Mesodermal cell (in vitro differentiated cells): ENCODE measurements around the gene EIF1AD.
"Not testable (repeated sequence)": the region's sequence is repeated elsewhere in the genome, so short reads cannot be mapped to it uniquely, and the experiment has no call there.

Source experiments
- H3K27ac ChIP-seq: 2 replicates; pipeline ENCODE4 v1.7.0; 2013; ENCODE audit warnings: mild to moderate bottlenecking, low read depth, low read length, moderate library complexity; ENCODE audit not compliant: severe bottlenecking
- H3K36me3 ChIP-seq: 2 replicates; pipeline ENCODE4 v1.7.1; 2013; ENCODE audit warnings: mild to moderate bottlenecking, low read length, moderate library complexity; ENCODE audit not compliant: control insufficient read depth, insufficient read depth
- H3K4me1 ChIP-seq: one replicate; pipeline ENCODE4 v1.7.1; 2013; ENCODE audit warnings: mild to moderate bottlenecking, low read length; ENCODE audit not compliant: insufficient read depth, control insufficient read depth, poor library complexity, severe bottlenecking
- H3K4me3 ChIP-seq: 2 replicates; pipeline ENCODE4 v1.7.0; 2013; ENCODE audit warnings: low read length, control low read depth, mild to moderate bottlenecking; ENCODE audit not compliant: insufficient read depth, poor library complexity, severe bottlenecking; ENCODE audit errors: extremely low read depth
- H3K9me3 ChIP-seq: 2 replicates; pipeline ENCODE4 v1.7.1; 2013; ENCODE audit warnings: mild to moderate bottlenecking, low read length, moderate library complexity; ENCODE audit not compliant: control insufficient read depth
- WGBS, 2 experiments: methylation state at CpG; one replicate each; pipeline ENCODE4 v1.1.5; 2013; ENCODE audit warnings: missing lambda C conversion rate in 2 of 2; ENCODE audit not compliant: insufficient coverage in 2 of 2; 5-methylcytosine and 5-hydroxymethylcytosine counted together

The EIF1AD gene

DNA sequence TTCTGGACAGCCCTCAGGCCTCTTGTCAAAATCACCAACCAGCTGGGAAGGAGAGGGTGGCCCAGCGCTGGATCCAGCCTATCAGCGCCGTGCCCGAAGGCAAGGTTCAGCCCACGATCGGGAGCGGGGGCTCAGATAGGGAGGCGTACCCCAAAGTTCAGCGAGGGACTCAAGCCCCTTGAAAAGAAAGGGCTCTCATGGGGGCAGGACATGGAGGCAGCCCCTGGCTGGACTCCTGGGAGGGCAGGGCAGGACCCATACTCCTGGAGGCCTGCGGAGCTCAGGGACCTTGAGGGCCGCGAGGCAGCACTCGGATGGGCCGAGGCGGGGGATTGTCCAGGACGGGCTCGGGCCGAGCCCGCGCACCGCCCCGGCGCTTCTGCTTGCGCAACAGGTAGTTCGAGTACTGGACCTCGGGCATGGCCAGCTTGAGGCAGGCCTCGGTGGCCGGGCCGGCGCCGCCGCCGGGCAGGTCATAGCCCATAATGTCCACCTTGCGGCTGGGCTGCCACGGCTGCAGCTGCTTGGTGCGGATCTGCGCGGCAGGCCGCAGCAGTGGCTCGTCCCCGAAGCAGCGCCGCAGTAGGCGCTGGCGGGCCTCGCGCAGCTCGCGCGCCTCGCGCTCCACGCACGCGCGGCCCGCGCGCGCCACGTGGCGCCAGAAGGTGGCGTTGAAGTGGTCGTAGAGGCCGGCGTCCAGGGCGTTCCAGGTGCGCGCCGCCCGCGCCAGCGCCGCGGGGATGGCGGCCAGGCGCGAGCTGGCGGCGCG, 40.5 kb upstream of the EIF1AD start:
- 96% methylated on average over 78 to 79 of the region's 81 CpGs for WGBS, 2 experiments
- no peak overlapping the region for H3K4me3 ChIP-seq
- H3K4me1 ChIP-seq, result no peaks in the 10 kb centered on the region
- no peaks in the 10 kb centered on the region for H3K36me3 ChIP-seq
- H3K27ac ChIP-seq, result no peak overlapping the region
- no peaks in the 10 kb centered on the region for H3K9me3 ChIP-seq

DNA sequence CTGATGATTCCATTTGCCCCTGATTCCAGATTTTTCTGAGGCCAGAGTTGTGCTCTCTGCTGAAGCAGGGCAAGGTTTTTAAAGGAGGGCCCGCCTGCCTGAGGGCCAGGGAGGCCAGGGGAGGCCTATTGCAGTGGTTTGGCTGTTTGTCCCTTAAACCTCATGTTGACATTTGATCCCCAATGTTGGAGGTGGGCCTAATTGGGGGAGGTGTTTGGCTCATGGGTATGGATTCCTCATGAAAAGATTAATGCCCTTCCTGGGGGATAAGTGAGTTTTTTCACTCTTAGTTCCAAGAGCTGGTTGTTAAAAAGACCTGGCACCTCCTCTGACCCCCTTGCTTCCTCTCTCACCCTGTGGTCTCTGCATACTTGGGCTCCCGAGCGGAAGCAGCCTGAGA, 37.8 kb upstream of the EIF1AD start:
- H3K36me3 ChIP-seq, result no peaks in the 10 kb centered on the region
- H3K4me3 ChIP-seq, result no peak overlapping the region
- H3K9me3 ChIP-seq, result no peaks in the 10 kb centered on the region
- no peak overlapping the region for H3K27ac ChIP-seq
- no peaks in the 10 kb centered on the region for H3K4me1 ChIP-seq
- 92 to 93% methylated on average over 3 of the region's 3 CpGs for WGBS, 2 experiments

DNA sequence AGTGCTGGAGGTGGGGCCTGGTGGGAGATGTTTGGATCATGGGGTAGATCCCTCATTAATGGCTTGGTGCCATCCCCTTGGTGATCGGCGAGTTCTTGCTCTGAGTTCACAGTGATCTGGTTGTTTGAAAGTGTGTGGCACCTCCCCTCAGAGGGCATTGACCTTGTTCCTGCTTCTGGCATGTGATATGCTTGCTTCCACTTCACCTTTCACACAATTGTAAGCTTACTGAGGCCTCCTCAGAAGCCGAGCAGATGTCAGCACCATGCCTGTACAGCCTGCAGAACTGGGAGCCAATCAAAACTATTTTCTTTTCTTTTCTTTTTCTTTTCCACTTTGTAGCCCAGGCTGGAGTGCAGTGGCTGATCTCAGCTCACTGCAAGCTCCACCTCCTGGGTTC, 35.4 kb upstream of the EIF1AD start:
- H3K9me3 ChIP-seq, result no peaks in the 10 kb centered on the region
- no peak overlapping the region for H3K27ac ChIP-seq
- H3K4me1 ChIP-seq, result no peaks in the 10 kb centered on the region
- H3K36me3 ChIP-seq, result no peaks in the 10 kb centered on the region
- H3K4me3 ChIP-seq, result no peak overlapping the region
- WGBS, 2 experiments, result 87 to 97% methylated on average over 3 of the region's 3 CpGs

DNA sequence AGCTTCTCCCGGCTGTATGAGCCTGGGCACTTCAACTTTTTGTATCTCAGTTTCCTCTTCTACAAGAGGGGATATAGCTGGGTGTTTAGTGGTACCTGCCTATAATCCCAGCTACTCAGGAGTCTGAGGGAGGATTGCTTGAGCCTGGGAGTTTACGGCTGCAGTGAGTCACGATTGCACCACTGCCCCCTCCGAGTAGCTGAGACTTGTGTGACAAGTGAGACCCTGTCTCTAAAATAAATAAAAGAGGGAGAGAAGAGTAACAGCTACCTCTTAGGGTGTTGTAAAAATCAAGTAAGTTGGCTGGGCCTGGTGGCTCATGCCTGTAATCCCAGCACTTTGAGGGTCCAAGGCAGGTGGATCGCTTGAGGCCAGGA, 34.4 kb upstream of the EIF1AD start:
- H3K4me3 ChIP-seq, result no peak overlapping the region
- no peaks in the 10 kb centered on the region for H3K36me3 ChIP-seq
- H3K27ac ChIP-seq, result no peak overlapping the region
- 82 to 89% methylated on average over 1 to 4 of the region's 5 CpGs for whole genome bisulfite sequencing, 2 experiments
- H3K4me1 ChIP-seq, result no peaks in the 10 kb centered on the region
- no peaks in the 10 kb centered on the region for H3K9me3 ChIP-seq

DNA sequence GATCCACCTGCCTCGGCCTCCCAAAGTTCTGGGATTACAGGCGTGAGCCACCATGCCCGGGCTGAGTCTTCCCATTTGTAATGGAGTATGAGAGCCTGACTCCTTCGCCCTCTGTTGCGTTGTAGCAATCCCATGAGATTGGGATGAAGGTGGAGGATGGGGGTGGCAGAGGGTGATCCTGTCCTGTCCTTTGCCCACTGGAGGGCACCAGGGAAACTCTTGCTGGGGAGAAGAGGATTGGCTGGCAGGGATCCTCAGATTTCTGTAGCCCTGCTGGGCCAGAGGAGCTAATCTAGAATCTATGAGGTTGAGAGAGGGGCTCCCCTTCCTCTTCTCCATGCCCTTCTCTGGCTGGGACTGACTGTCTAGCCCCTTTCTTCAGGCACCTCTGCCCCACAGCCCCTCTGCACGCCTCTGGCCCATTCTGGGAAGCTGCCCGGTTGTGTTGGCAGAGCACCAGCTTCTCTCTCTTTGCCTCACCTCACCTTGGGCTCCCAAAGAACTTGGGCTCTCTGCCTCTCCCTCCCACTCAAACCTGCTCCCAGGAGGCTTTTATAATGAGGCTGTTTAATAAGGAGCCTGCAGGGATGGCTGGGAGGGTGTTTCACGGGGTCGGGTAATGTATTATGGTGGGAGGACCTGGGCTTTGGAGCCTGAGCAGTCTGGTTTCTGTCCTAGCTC, 33.8 kb upstream of the EIF1AD start:
- WGBS, 2 experiments, result 86 to 87% methylated on average over 2 to 5 of the region's 9 CpGs

DNA sequence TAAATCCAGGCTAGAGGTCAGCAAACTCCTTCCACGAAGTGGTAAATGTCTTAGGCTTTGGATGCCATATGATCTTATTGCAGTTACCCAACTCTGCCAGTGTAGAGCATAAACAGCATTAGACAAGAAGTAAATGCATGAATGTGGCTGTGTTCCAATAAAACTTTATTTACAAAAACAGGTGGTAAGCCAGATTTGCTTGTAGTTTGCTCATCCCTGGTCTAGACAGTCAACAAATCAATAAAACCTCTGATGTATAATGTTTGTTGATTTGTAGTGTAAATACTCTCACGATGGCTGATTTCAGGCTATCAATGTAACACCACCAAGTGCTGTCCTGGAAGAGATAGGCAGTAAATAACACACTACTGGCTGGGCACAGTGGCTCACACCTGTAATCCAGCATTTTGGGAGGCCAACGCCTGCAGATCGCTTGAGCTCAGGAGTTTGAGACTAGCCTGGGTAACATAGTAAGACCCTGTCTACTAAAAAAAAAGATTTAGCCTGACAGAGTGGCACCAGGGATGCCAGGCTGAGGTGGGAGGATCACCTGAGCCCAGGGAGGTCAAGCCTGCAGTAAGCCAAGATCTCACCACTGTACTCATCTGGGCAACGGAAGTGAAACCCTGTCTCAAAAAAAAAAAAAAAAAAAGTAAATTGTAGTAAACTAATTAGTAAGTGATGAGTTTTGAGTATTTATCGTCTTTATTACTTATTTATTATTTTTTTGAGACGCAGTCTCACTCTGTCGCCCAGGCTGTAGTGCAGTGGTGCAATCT, 31.2 kb upstream of the EIF1AD start:
- no peaks in the 10 kb centered on the region for H3K9me3 ChIP-seq
- no peaks in the 10 kb centered on the region for H3K4me1 ChIP-seq
- WGBS, 2 experiments, result 87 to 92% methylated on average over 3 to 6 of the region's 8 CpGs
- no peak overlapping the region for H3K4me3 ChIP-seq
- no peak overlapping the region for H3K27ac ChIP-seq
- no peaks in the 10 kb centered on the region for H3K36me3 ChIP-seq

More for the DNA sequence above, 33.8 kb upstream of the EIF1AD start:
- H3K36me3 ChIP-seq, result no peaks in the 10 kb centered on the region
- no peaks in the 10 kb centered on the region for H3K9me3 ChIP-seq
- H3K4me3 ChIP-seq, result no peak overlapping the region
- H3K27ac ChIP-seq, result no peak overlapping the region
- no peaks in the 10 kb centered on the region for H3K4me1 ChIP-seq

DNA sequence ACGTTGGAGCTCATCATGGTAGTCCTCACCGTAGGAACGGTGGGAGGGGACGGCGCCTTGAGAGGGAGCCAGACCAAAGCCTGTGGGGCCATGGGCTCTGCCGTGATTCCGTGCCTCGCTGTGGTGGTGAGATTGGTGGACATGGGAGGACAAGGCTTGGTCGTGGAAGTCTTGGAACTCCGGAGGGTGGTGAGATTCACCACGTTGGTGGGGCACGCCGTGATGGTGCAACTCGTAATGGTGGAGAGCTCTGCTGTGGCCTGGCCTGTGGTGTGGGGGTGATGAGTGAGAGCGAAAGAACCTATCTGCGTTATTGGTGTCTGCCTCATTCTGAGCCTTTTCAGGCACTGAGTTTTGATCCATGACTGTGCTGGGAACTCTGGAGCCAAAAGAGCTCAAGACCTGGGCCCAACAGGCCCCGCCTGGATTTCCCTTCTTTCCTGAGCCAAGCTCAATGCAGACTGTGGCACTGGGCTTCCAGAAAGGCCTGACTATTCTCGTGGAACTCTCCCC, 24.1 kb upstream of the EIF1AD start, which contains the start of gene CATSPER1:
TSS of gene CATSPER1 (minus strand) at position 463 of the 513 bp plus-strand sequence. CDS start at position 363, 100 bp downstream.
- H3K4me3 ChIP-seq, result no peak within 1 kb of the TSS
- H3K36me3 ChIP-seq, result no peaks in the 10 kb centered on the region
- H3K4me1 ChIP-seq, result peaks cover 13% of the 10 kb centered on the region
- no peaks in the 10 kb centered on the region for H3K9me3 ChIP-seq
- H3K27ac ChIP-seq, result no peak within 1 kb of the TSS
- WGBS, 2 experiments, result 90% methylated on average over 17 to 18 of the region's 18 CpGs

DNA sequence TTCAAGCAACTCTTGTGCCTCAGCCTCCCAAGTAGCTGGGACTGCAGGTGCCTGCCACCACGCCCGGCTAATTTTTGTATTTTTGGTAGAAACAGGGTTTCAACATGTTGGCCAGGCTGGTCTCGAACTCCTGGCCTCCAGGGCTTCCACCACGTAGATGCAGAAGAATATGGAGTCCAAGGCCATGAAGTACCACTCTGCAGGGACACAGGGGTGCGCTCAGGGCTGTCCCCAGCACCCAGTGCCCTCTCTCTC, 21.2 kb upstream of the EIF1AD start:
- WGBS, 2 experiments, result 79 to 90% methylated on average over 5 of the region's 5 CpGs
- not testable (repeated sequence) for H3K4me3 ChIP-seq

DNA sequence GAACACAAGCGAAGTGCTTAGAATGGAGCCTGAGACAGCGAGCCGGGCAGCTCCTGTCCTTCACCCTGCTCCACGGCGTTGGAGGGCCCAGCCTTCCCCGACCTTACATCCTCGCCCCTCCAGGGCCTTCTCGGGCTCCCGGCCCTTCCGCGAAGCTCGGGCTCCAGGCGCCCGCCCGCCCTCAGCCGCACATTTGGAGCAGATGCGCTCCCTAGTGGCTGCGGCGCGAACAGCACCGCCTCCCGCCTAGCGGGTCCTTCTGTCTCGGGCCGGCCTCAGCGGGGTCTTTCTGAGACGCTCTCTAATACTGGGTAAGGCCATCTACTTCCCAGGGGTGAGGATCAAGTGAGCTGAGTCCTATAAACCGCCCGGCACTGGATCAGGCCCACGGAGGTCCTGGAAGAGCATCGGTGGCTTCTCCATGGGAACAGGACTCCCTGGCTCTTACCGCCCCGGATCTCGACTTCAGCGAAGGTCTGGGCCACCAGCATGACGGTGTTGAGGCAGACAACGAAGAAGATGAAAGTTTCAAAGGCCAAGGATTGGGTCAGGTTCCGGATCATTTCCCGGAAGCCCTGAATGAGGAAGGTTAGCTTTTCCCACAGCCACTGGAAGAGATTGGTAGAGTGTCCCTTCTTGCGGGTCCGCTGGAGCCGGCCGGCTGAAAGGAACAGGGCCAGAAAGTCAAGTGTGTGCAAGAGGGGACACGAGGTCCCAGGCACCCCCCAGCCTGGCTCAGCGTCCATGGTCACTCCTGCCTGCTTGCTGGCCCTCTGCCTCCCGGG, 20.6 kb upstream of the EIF1AD start:
- no peaks in the 10 kb centered on the region for H3K9me3 ChIP-seq
- H3K4me1 ChIP-seq, result peaks cover 19% of the 10 kb centered on the region
- no peak overlapping the region for H3K4me3 ChIP-seq
- H3K36me3 ChIP-seq, result no peaks in the 10 kb centered on the region
- WGBS, 2 experiments, result 32 to 33% methylated on average over 45 to 46 of the region's 46 CpGs
- no peak overlapping the region for H3K27ac ChIP-seq

More for the DNA sequence above, 21.2 kb upstream of the EIF1AD start:
- H3K27ac ChIP-seq, H3K36me3 ChIP-seq, H3K9me3 ChIP-seq: not testable (repeated sequence)
- H3K4me1 ChIP-seq, result peaks cover 19% of the 10 kb centered on the region

DNA sequence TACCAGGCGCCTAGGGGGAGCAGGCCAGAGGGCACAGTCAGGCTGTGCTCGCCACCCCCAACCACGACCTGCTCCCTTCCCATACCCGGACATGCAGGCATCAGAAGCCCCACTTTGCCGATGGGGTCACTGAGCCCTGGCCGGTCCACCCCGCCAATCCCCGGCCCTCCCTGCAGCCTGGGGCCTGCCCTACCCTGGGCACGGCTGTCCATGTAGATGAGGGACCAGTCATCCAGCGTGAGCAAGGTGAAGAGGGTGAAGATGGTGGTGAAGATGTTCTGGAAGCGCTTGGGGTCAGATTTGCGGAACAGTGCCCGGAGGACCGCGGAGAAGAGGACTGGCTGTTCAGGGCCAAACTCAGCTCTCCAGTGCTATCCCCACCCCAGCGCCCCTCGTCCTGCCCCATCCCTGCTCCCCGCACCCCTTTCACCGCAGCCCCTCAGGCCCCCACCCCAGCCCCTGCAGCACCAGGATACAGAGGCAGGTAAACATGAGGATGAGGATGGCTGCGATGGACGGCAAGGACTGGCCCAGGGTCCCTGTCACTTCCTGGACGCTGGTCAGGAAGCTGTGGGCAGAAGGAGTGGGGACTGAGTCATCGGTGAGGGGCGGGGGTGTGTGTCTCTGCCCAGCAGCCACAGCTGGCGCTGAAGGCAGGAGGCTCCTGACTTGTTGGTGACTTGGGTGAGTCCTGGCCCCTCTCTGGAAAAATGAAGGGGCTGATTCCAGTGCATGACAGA, 18.8 kb upstream of the EIF1AD start:
- Histone ChIP-seq H3K27ac (no peak overlapping the region), H3K9me3 (no peaks in the 10 kb centered on the region), H3K4me1 (peaks cover 27% of the 10 kb centered on the region), H3K4me3 (no peak overlapping the region), H3K36me3 (no peaks in the 10 kb centered on the region)
- 82 to 83% methylated on average over 16 of the region's 25 CpGs for WGBS, 2 experiments
